K562 (cell line): ENCODE measurements around the gene TIMM50. TPM values are rescaled to one million over a fixed set of nuclear protein-coding genes. Genes with fewer than 3 reads are reported as not detected.

Experiments used
- BRCA1 ChIP-seq, 2 experiments: fragments of 450-650 bp in 1 of 2; sonication (generic) in 1 of 2; formaldehyde crosslinking in 1 of 2; IDR thresholded peaks; 2 replicates each; pipeline versions ENCODE4 v1.5.0 to v1.6.1; 2017 to 2020; ENCODE audit warnings: mild to moderate bottlenecking in 1 of 2, missing genetic modification reagents in 1 of 2
- CGGBP1 ChIP-seq: fragments of 250-450 bp; sonication (Bioruptor Pico); IDR thresholded peaks from 2 replicates; pipeline ENCODE4 v1.9.0; 2021; ENCODE audit warnings: mild to moderate bottlenecking
- COPS2 ChIP-seq: fragments of 450-650 bp; conservative IDR thresholded peaks from 2 replicates; pipeline ENCODE4 v1.6.1; 2016; ENCODE audit warnings: mild to moderate bottlenecking, moderate library complexity
- HDGF ChIP-seq: fragments of 450-650 bp; IDR thresholded peaks from 2 replicates; pipeline ENCODE4 v1.6.1; 2016
- MEIS2 ChIP-seq: fragments of 450-650 bp; IDR thresholded peaks from 2 replicates; pipeline ENCODE4 v1.6.1; 2014; ENCODE audit warnings: mild to moderate bottlenecking; ENCODE audit not compliant: partially characterized antibody
- RAD21 ChIP-seq, 2 experiments: fragments of 250-450 bp in 1 of 2; fragments of 450-650 bp in 1 of 2; sonication (Bioruptor Pico) in 1 of 2; formaldehyde crosslinking in 1 of 2; IDR thresholded peaks in 1 of 2; conservative IDR thresholded peaks in 1 of 2; 2 replicates each; pipeline versions ENCODE4 v1.4.0 to v1.8.0; 2020 to 2022; ENCODE audit warnings: mild to moderate bottlenecking in 2 of 2, moderate library complexity in 1 of 2
- SMAD3 ChIP-seq: fragments of 450-650 bp; formaldehyde crosslinking; conservative IDR thresholded peaks from 2 replicates; pipeline ENCODE4 v1.4.0; 2020; ENCODE audit warnings: mild to moderate bottlenecking
- SPI1 ChIP-seq: IDR thresholded peaks from 2 replicates; pipeline ENCODE4 v1.6.1; 2011; ENCODE audit warnings: low read depth, low read length, control low read depth, borderline replicate concordance
- THAP12 ChIP-seq: fragments of 250-450 bp; sonication (Bioruptor Pico); IDR thresholded peaks from 2 replicates; pipeline ENCODE4 v1.9.0; 2021; ENCODE audit warnings: mild to moderate bottlenecking, inconsistent platforms
- THRB ChIP-seq: fragments of 450-650 bp; formaldehyde crosslinking; conservative IDR thresholded peaks from 2 replicates; pipeline ENCODE4 v1.4.0; 2022; ENCODE audit warnings: mild to moderate bottlenecking, missing genetic modification characterization
- VEZF1 ChIP-seq: fragments of 200-800 bp; sonication (Bioruptor generic); IDR thresholded peaks from 2 replicates; pipeline ENCODE4 v1.6.1; 2017; ENCODE audit warnings: missing genetic modification characterization, missing compliant biosample characterization
- ZBTB2 ChIP-seq: fragments of 450-650 bp; IDR thresholded peaks from 2 replicates; pipeline ENCODE4 v1.6.1; 2016; ENCODE audit warnings: antibody characterized with exemption
- ZNF282 ChIP-seq: sonication (generic); formaldehyde crosslinking; IDR thresholded peaks from 2 replicates; pipeline ENCODE4 v1.8.1; 2023; ENCODE audit warnings: missing genetic modification reagents
- polyA plus RNA-seq, 8 experiments: library from polyadenylated mRNA; depleted of rRNA in 4 of 8; stranded (reverse) in 5 of 8; unstranded in 3 of 8; fragments of >200 nt; fragmentation: Nextera tagmentation in 2 of 8; fragmentation: Illumina TruSeq in 1 of 8; extraction: Ambion mirVana in 2 of 8; extraction: Trizol in 1 of 8; gene quantifications; 2 replicates each; pipeline versions ENCODE4 v1.2.1 to v1.2.3, GENCODE V29; 2011 to 2014; ENCODE audit warnings: inconsistent platforms in 1 of 8, missing spikeins in 1 of 8
- total RNA-seq, 7 experiments: library from RNA; depleted of rRNA in 6 of 7; stranded (reverse); fragments of >200 nt in 6 of 7; fragmentation: Illumina TruSeq in 2 of 7; extraction: Trizol in 2 of 7; gene quantifications; 2 replicates each; pipeline versions ENCODE4 v1.2.1 to v1.2.3, GENCODE V29; 2011 to 2021; ENCODE audit warnings: low replicate concordance in 1 of 7

Gene TIMM50
- total and polyA plus RNA-seq, 9 of the 15 experiments (the other 6 are each of a cell fraction or from before 2014, with no cell fraction given), result 28.3 to 221 (median 170) TPM

- no peak for TF ChIP-seq THAP12 (CRISPR knock-in tag)
- 0 out of 2 replicates have a peak, but pooled peaks have one; percentile 52 for TF ChIP-seq THRB (CRISPR knock-in tag)
- TF ChIP-seq VEZF1, result peak; percentile 38
- TF ChIP-seq ZNF282 (CRISPR knock-in tag), result no peak
- peak; percentile 34 to 58 for TF ChIP-seq RAD21 (CRISPR knock-in tag; conservative IDR thresholded peaks at IDR 0.05 in 1 of 2, IDR thresholded peaks at IDR 0.05 in 1 of 2)
- peak; percentile 65 for TF ChIP-seq SPI1
- no peak for TF ChIP-seq MEIS2
- peak; percentile 38; the same call in 1 of the 2 replicates for TF ChIP-seq ZBTB2
- TF ChIP-seq CGGBP1 (CRISPR knock-in tag), result no peak
- no peak for TF ChIP-seq COPS2
- TF ChIP-seq HDGF, result peak; percentile 14; the same call in 1 of the 2 replicates
- TF ChIP-seq SMAD3 (CRISPR knock-in tag), result no peak
- no peak for TF ChIP-seq BRCA1 (IDR thresholded peaks at IDR 0.05)
- TF ChIP-seq BRCA1 (CRISPR knock-in tag; IDR thresholded peaks at IDR 0.05), result no peak
- TF ChIP-seq, all 486 proteins: peak for 14
These were observed 6.5 kb upstream of the TIMM50 start (continued) for GRCh38 chr19:39474139-39474620.
